ENCODE data around the gene ARHGAP6.
A peak's percentile ranks its signal among the peaks of the same experiment; 100 is the strongest.

ARHGAP6 gene

GRCh38 chrX:11423362-11423818, 242.3 kb downstream of the ARHGAP6 start:
- Histone ChIP-seq H3K4me3 (no peak overlapping the region), H3K9me3 (no peaks in the 10 kb centered on the region), H3K27ac (peak overlapping the region in 1 of 2 donors; percentile 29), H3K4me1 (peaks cover 0 to 31% (median 3%) of the 10 kb centered on the region in 4 donors), H3K36me3 (no peaks in the 10 kb centered on the region), H3K27me3 (no peaks in the 10 kb centered on the region)
- TF ChIP-seq, protein P1, sequence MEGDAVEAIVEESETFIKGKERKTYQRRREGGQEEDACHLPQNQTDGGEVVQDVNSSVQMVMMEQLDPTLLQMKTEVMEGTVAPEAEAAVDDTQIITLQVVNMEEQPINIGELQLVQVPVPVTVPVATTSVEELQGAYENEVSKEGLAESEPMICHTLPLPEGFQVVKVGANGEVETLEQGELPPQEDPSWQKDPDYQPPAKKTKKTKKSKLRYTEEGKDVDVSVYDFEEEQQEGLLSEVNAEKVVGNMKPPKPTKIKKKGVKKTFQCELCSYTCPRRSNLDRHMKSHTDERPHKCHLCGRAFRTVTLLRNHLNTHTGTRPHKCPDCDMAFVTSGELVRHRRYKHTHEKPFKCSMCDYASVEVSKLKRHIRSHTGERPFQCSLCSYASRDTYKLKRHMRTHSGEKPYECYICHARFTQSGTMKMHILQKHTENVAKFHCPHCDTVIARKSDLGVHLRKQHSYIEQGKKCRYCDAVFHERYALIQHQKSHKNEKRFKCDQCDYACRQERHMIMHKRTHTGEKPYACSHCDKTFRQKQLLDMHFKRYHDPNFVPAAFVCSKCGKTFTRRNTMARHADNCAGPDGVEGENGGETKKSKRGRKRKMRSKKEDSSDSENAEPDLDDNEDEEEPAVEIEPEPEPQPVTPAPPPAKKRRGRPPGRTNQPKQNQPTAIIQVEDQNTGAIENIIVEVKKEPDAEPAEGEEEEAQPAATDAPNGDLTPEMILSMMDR (IDR thresholded peaks at IDR 0.05) = no peak
- intact Hi-C loops (cut with DNase I; ENCODE audit: low total_unique reads) = no loop called here
- DNase-seq = peak in 1 of 2 donors; percentile 33

GRCh38 chrX:11422525-11422857, 243.2 kb downstream of the ARHGAP6 start:
- Histone ChIP-seq H3K27me3 (no peaks in the 10 kb centered on the region), H3K4me3 (no peak overlapping the region), H3K4me1 (peaks cover 0 to 26% (median 3%) of the 10 kb centered on the region in 4 donors), H3K36me3 (no peaks in the 10 kb centered on the region), H3K27ac (peak overlapping the region in 1 of 2 donors; percentile 51), H3K9me3 (no peaks in the 10 kb centered on the region)
- no peak for DNase-seq
- intact Hi-C loops (cut with DNase I; ENCODE audit: low total_unique reads) = no loop called here
- TF ChIP-seq, protein P1 (IDR thresholded peaks at IDR 0.05) = no peak

DNA sequence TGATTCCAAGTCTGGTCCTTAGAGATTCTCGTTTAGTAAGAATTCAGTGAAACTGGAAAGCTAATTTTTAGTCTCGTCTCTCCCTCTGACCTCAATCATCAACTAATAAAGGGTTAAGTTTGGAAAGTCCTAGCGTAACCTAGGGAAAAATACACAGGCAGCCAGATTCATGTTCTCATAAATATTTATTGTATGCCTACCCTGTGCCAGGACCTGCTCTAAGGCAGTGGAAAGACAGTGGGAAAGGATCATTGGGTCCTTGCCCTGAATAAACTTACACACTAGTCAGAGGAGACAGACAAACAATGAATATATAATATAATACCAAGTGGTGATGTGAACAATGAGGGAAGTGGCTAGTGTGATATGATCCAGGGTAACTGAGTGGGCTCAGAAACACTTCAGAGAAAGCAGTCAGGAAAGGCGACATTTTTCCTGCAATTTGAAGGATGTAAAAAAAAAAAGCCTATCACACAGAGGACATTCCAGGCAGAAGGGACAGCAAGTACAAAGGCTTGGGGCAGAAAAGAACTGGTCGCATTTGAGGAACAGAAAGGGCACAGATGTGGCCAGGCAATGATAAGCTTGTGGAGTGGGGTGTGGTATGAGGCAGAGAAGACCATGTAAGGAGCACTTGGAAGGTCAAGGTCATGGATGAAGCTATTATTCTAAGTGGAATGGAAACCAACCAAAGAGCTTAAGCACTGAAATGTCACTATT, 243.8 kb downstream of the ARHGAP6 start:
- intact Hi-C loops (cut with DNase I; ENCODE audit: low total_unique reads) = no loop called here
- peak overlapping the region in 1 of 2 donors; percentile 51 for H3K27ac ChIP-seq
- peaks cover 0 to 26% (median 3%) of the 10 kb centered on the region in 4 donors for H3K4me1 ChIP-seq
- TF ChIP-seq, protein P1 (IDR thresholded peaks at IDR 0.05) = no peak
- H3K36me3 ChIP-seq = no peaks in the 10 kb centered on the region
- H3K9me3 ChIP-seq = no peaks in the 10 kb centered on the region
- no peak for DNase-seq
- H3K4me3 ChIP-seq = no peak overlapping the region
- no peaks in the 10 kb centered on the region for H3K27me3 ChIP-seq

- TF ChIP-seq, protein P1 (IDR thresholded peaks at IDR 0.05) = no peak
- H3K27ac ChIP-seq = no peak overlapping the region
Observed at GRCh38 chrX:11420851-11421250, 244.9 kb downstream of the ARHGAP6 start.

GRCh38 chrX:11419102-11419501, 246.6 kb downstream of the ARHGAP6 start:
- peaks cover 0 to 29% (median 3%) of the 10 kb centered on the region in 4 donors for H3K4me1 ChIP-seq

More at GRCh38 chrX:11420851-11421250, 244.9 kb downstream of the ARHGAP6 start:
- H3K27me3 ChIP-seq = no peaks in the 10 kb centered on the region
- H3K9me3 ChIP-seq = no peaks in the 10 kb centered on the region
- peaks cover 0 to 26% (median 3%) of the 10 kb centered on the region in 4 donors for H3K4me1 ChIP-seq
- no peak overlapping the region for H3K4me3 ChIP-seq
- intact Hi-C loops (cut with DNase I; ENCODE audit: low total_unique reads) = no loop called here
- no peaks in the 10 kb centered on the region for H3K36me3 ChIP-seq
- DNase-seq = no peak

More at GRCh38 chrX:11419102-11419501, 246.6 kb downstream of the ARHGAP6 start:
- Histone ChIP-seq H3K4me3 (no peak overlapping the region), H3K27ac (no peak overlapping the region), H3K27me3 (no peaks in the 10 kb centered on the region), H3K9me3 (no peaks in the 10 kb centered on the region), H3K36me3 (no peaks in the 10 kb centered on the region)
- intact Hi-C loops (cut with DNase I; ENCODE audit: low total_unique reads) = no loop called here
- DNase-seq = no peak
- TF ChIP-seq, protein P1 (IDR thresholded peaks at IDR 0.05) = no peak
